Effector memory CD8-positive, alpha-beta T cell (primary cell): ENCODE data around the gene IL1RN.

Experiments used
- ATAC-seq: fragments of 150-1000 bp; cut with Tn5 transposase; replicated peaks from 2 replicates; pipeline ENCODE4 v1.10.0; 2021; ENCODE audit warnings: mild to moderate bottlenecking, moderate library complexity
- DNase-seq, 3 experiments: peaks; one replicate each; pipeline ENCODE4 v3.0.0; 2021
- H3K27ac Mint-ChIP-seq, 2 donors: one replicate each; pipeline ENCODE4 v1.8.0; 2022; ENCODE audit warnings: mild to moderate bottlenecking in 2 of 2, mixed read lengths in 2 of 2, moderate library complexity in 2 of 2
- H3K27me3 Mint-ChIP-seq, 2 donors: one replicate each; pipeline ENCODE4 v1.8.0; 2022; ENCODE audit warnings: mixed read lengths in 2 of 2
- H3K36me3 Mint-ChIP-seq: one replicate; pipeline ENCODE4 v1.8.0; 2022; ENCODE audit warnings: mild to moderate bottlenecking, moderate library complexity, mixed read lengths; ENCODE audit not compliant: insufficient read depth
- H3K4me1 Mint-ChIP-seq, 2 donors: one replicate each; pipeline ENCODE4 v1.8.0; 2022; ENCODE audit warnings: low read depth in 2 of 2, mixed read lengths in 2 of 2
- H3K4me3 Mint-ChIP-seq, 2 donors: one replicate each; pipeline ENCODE4 v1.8.0; 2022; ENCODE audit warnings: mild to moderate bottlenecking in 2 of 2, mixed read lengths in 2 of 2, moderate library complexity in 2 of 2
- H3K9me3 Mint-ChIP-seq, 2 donors: one replicate each; pipeline ENCODE4 v1.8.0; 2022; ENCODE audit warnings: mixed read lengths in 2 of 2

The IL1RN gene

DNA sequence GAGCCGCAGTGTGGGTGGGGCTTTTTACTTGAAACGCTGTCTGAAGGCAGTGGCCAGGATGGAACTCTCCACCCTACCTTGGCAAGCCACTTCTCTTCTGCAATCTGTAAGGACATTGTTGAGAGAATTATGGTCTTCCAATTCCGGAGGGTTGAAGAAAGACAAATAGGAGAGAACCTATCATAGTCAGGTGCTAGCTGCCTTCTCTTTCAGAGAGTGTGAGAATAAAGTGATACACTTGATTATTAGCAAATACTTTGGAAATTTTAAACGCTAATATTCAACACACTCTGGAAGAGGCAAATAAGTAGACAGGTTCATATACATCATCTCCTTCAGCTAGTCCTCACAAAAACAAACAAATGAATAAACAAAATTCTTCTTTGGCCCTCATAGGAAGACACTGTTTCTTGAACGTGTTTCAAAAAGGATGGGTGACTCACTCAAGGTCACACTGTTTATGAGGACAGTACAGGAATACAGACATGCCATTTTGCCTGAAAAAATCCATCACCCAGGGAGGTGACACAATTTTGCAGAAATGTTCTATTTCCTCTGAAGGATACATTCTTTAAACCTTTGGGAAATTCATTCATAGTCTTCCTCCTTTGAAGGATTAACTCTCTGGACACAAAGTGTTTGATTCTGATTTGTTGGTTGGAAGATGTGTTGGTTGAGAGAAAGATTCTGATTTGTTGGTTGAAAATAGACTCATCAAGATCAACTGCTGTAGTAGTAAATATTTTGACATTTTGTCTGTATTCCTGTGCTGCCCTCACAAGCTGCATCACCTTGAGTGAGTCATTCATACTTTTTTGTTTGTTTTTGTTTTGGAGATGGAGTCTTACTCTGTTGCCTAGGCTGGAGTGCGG, 2.2 kb upstream of the IL1RN start:
- DNase-seq (no peak), ATAC-seq (no peak)
- H3K27ac Mint-ChIP-seq: no peak overlapping the region
- no peak overlapping the region for H3K4me3 Mint-ChIP-seq
- no peaks in the 10 kb centered on the region for H3K9me3 Mint-ChIP-seq
- peaks cover 8 to 19% of the 10 kb centered on the region in 2 donors for H3K4me1 Mint-ChIP-seq
- no peaks in the 10 kb centered on the region for H3K36me3 Mint-ChIP-seq
- peaks cover 6 to 13% of the 10 kb centered on the region in 2 donors for H3K27me3 Mint-ChIP-seq

DNA sequence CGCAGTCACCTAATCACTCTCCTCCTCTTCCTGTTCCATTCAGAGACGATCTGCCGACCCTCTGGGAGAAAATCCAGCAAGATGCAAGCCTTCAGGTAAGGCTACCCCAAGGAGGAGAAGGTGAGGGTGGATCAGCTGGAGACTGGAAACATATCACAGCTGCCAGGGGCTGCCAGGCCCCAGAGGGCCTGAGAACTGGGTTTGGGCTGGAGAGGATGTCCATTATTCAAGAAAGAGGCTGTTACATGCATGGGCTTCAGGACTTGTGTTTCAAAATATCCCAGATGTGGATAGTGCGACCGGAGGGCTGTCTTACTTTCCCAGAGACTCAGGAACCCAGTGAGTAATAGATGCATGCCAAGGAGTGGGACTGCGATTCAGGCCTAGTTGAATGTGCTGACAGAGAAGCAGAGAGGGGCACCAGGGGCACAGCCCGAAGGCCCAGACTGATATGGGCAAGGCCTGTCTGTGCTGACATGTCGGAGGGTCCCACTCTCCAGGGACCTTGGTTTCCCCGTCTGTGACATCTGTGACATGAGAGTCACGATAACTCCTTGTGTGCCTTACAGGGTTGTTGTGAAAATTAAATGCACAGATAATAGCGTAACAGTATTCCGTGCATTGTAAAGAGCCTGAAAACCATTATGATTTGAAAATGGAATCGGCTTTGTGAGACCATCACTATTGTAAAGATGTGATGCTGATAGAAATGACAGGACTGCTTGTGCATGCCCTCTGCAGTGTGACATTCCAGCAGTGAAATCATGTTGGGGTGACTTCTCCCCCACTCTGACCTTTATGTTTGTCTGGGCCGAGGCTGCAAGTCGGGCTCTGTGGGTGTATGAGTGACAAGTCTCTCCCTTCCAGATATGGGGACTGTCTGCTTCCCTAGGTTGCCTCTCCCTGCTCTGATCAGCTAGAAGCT, 510 bp downstream of the IL1RN start:
- Mint-ChIP-seq H3K27me3 (peaks cover 0 to 13% of the 10 kb centered on the region in 2 donors), H3K9me3 (no peaks in the 10 kb centered on the region), H3K4me1 (peaks cover 8 to 15% of the 10 kb centered on the region in 2 donors), H3K4me3 (peak overlapping the region in 1 of 2 donors; percentile 12), H3K27ac (peak overlapping the region; percentile 26 to 51), H3K36me3 (no peaks in the 10 kb centered on the region)
- no peak for ATAC-seq
- no peak for DNase-seq

- no peaks in the 10 kb centered on the region for H3K9me3 Mint-ChIP-seq
- no peaks in the 10 kb centered on the region for H3K36me3 Mint-ChIP-seq
- H3K27me3 Mint-ChIP-seq: peaks cover 0 to 2% of the 10 kb centered on the region in 2 donors
- H3K4me1 Mint-ChIP-seq: peaks cover under 1 to 8% of the 10 kb centered on the region in 2 donors
- no peak for DNase-seq
- no peak for ATAC-seq
- H3K4me3 Mint-ChIP-seq: no peak overlapping the region
- H3K27ac Mint-ChIP-seq: no peak overlapping the region
Observed at GRCh38 chr2:113129519-113130078, 2.2 kb downstream of the IL1RN start.

DNA sequence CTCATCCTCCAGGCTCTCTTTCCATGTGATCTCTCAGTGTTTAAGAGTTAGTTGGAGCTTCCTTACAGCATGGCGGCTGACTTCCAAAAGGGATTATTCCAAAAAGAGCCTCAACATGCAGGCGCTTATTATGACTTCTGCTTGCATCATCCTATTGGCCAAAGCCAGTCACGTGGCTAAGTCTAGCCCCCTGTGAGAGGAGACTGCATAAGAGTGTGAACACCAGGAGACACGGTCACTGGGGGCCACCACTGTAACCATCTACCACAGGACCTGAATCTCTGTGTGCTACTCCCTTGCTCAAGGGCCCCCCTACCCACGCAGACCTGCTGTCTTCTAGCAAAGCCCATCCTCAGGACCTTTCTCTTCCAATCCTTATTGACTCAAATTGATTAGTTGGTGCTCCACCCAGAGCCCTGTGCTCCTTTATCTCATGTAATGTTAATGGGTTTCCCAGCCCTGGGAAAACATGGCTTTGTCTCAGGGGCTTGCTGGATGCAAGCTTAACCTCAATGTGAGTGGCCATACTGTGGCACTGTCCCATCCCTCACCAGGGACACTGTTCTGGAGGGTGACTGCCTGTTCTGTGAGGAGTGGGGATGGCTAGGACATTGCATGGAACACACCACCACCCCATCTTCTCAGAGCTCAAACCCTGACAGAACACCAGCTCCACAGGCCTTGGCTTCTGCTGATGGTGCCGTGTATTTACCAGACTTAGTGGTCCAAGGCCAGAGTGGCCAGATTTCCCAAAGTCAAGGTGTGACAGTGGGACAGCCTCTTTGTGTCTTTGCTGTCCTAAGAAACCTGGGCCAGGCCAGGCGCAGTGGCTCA, 4.2 kb downstream of the IL1RN start:
- Mint-ChIP-seq H3K27me3 (no peaks in the 10 kb centered on the region), H3K27ac (peak overlapping the region in 1 of 2 donors; percentile 72), H3K4me3 (no peak overlapping the region), H3K36me3 (no peaks in the 10 kb centered on the region), H3K9me3 (no peaks in the 10 kb centered on the region), H3K4me1 (peaks cover 0 to 8% of the 10 kb centered on the region in 2 donors)
- DNase-seq (no peak), ATAC-seq (no peak)

DNA sequence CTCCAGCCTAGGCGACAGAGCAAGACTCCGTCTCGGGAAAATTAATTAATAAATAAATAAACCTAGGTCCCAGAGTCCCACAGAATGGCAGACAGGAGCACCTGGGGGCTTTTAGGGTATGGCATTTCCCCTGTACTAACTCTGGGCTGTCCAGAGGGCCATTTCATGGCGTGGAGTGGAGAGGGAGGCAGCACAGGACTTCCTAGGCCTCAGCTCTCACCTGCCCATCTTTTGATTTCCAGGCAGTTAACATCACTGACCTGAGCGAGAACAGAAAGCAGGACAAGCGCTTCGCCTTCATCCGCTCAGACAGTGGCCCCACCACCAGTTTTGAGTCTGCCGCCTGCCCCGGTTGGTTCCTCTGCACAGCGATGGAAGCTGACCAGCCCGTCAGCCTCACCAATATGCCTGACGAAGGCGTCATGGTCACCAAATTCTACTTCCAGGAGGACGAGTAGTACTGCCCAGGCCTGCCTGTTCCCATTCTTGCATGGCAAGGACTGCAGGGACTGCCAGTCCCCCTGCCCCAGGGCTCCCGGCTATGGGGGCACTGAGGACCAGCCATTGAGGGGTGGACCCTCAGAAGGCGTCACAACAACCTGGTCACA, 5.1 kb downstream of the IL1RN start:
- Mint-ChIP-seq H3K9me3 (no peaks in the 10 kb centered on the region), H3K4me1 (peaks cover 1 to 6% of the 10 kb centered on the region in 2 donors), H3K4me3 (no peak overlapping the region), H3K27me3 (no peaks in the 10 kb centered on the region), H3K27ac (peak overlapping the region in 1 of 2 donors; percentile 39), H3K36me3 (no peaks in the 10 kb centered on the region)
- no peak for ATAC-seq
- no peak for DNase-seq

- H3K4me1 Mint-ChIP-seq: peaks cover 7 to 14% of the 10 kb centered on the region in 2 donors
- H3K4me3 Mint-ChIP-seq: no peak overlapping the region
- H3K36me3 Mint-ChIP-seq: no peaks in the 10 kb centered on the region
- no peaks in the 10 kb centered on the region for H3K27me3 Mint-ChIP-seq
- H3K27ac Mint-ChIP-seq: peak overlapping the region; percentile 18 to 44
- no peaks in the 10 kb centered on the region for H3K9me3 Mint-ChIP-seq
- DNase-seq: no peak
- no peak for ATAC-seq
Observed at GRCh38 chr2:113133704-113134598, 6.6 kb downstream of the IL1RN start.

GRCh38 chr2:113134717-113135116, 7.3 kb downstream of the IL1RN start:
- H3K27me3 Mint-ChIP-seq: no peaks in the 10 kb centered on the region
- H3K4me1 Mint-ChIP-seq: peaks cover 8 to 15% of the 10 kb centered on the region in 2 donors
- DNase-seq: no peak
- no peaks in the 10 kb centered on the region for H3K36me3 Mint-ChIP-seq
- no peak overlapping the region for H3K4me3 Mint-ChIP-seq
- H3K27ac Mint-ChIP-seq: no peak overlapping the region
- no peaks in the 10 kb centered on the region for H3K9me3 Mint-ChIP-seq
- ATAC-seq: no peak

DNA sequence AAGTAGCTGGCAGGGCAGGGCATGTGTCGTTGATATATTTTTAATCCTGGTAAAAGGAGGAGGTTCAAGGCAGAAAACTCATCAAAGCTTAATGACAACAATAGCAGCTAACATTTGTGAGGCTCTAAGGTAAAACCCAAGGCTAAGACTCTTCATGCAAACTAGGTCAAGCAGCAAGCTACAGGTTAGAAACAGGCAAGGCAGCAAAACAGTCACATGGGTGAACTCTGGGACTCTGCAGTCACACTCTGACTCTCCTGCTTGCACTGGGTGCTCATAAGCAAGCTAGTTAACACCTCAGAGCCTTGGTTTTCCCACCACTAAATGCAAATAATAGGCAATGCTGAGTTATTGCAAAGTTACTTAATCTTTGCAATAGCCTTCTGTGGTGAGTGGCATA, 7.9 kb downstream of the IL1RN start:
- Mint-ChIP-seq H3K4me3 (no peak overlapping the region), H3K27ac (no peak overlapping the region), H3K36me3 (no peaks in the 10 kb centered on the region), H3K4me1 (peaks cover 8 to 15% of the 10 kb centered on the region in 2 donors), H3K27me3 (no peaks in the 10 kb centered on the region), H3K9me3 (no peaks in the 10 kb centered on the region)
- ATAC-seq (peak; percentile 25), DNase-seq (no peak)

- peak; percentile 39 to 43 (median 40) for DNase-seq
Observed at GRCh38 chr2:113136828-113137775, 9.7 kb downstream of the IL1RN start.

GRCh38 chr2:113137827-113138226, 10.4 kb downstream of the IL1RN start:
- H3K36me3 Mint-ChIP-seq: no peaks in the 10 kb centered on the region
- H3K9me3 Mint-ChIP-seq: no peaks in the 10 kb centered on the region
- DNase-seq (no peak), ATAC-seq (no peak)
- H3K27ac Mint-ChIP-seq: no peak overlapping the region
- no peaks in the 10 kb centered on the region for H3K27me3 Mint-ChIP-seq
- H3K4me3 Mint-ChIP-seq: no peak overlapping the region
- peaks cover 8 to 15% of the 10 kb centered on the region in 2 donors for H3K4me1 Mint-ChIP-seq

More at GRCh38 chr2:113136828-113137775, 9.7 kb downstream of the IL1RN start:
- no peaks in the 10 kb centered on the region for H3K36me3 Mint-ChIP-seq
- H3K27me3 Mint-ChIP-seq: no peaks in the 10 kb centered on the region
- peak; percentile 47 for ATAC-seq
- no peaks in the 10 kb centered on the region for H3K9me3 Mint-ChIP-seq
- H3K4me1 Mint-ChIP-seq: peaks cover 8 to 15% of the 10 kb centered on the region in 2 donors
- no peak overlapping the region for H3K4me3 Mint-ChIP-seq
- H3K27ac Mint-ChIP-seq: no peak overlapping the region
